A673 (cell line): ENCODE measurements around the gene COA7.

Experiments used
- EZH2 ChIP-seq: fragments of 200-600 bp; sonication (generic); IDR thresholded peaks from 2 replicates; pipeline ENCODE4 v1.6.1; 2017; ENCODE audit warnings: borderline replicate concordance, low read depth, mild to moderate bottlenecking, mixed read lengths, antibody characterized with exemption, low read length; ENCODE audit not compliant: poor library complexity, severe bottlenecking
- TF ChIP-seq, protein P1 (sequence below): fragments of 300-800, 200-600 bp; sonication (generic); conservative IDR thresholded peaks from 2 replicates; pipeline ENCODE4 v1.5.1; 2017; ENCODE audit warnings: low read depth, mild to moderate bottlenecking, antibody characterized with exemption, low read length, moderate library complexity, mixed read lengths

DNA sequence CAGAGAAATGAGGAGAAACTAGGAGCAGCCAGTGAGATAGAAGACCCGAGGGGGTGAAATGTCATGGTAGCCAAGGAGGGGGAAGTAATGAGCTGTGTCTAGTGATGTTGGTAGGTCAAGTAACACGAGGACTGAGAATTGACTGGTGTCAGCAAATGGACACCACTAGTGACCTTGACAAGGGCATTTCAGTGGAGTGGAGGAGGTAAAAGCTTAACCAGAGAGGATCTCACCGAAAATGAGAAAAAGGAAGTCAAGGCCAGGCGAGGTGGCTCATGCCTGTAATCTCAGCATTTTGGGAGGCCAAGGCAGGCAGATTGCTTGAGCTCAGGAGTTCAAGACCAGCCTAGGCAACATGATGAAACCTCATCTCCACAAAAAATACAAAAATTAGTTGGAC is 25.1 kb upstream of the COA7 start:
- TF ChIP-seq EZH2: no peak
- TF ChIP-seq, protein P1, sequence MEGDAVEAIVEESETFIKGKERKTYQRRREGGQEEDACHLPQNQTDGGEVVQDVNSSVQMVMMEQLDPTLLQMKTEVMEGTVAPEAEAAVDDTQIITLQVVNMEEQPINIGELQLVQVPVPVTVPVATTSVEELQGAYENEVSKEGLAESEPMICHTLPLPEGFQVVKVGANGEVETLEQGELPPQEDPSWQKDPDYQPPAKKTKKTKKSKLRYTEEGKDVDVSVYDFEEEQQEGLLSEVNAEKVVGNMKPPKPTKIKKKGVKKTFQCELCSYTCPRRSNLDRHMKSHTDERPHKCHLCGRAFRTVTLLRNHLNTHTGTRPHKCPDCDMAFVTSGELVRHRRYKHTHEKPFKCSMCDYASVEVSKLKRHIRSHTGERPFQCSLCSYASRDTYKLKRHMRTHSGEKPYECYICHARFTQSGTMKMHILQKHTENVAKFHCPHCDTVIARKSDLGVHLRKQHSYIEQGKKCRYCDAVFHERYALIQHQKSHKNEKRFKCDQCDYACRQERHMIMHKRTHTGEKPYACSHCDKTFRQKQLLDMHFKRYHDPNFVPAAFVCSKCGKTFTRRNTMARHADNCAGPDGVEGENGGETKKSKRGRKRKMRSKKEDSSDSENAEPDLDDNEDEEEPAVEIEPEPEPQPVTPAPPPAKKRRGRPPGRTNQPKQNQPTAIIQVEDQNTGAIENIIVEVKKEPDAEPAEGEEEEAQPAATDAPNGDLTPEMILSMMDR: no peak
